IMR-90 (cell line): ENCODE results near the gene MMEL1.

ENCODE experiments used
- CEBPB ChIP-seq: IDR thresholded peaks from 2 replicates; pipeline ENCODE4 v1.6.1; 2012; ENCODE audit warnings: low read depth, low read length, improper control_type of control experiment
- FOS ChIP-seq: fragments of 150-350 bp; IDR thresholded peaks from 2 replicates; pipeline ENCODE4 v1.6.1; 2016; ENCODE audit warnings: low read depth, low read length
- MAFK ChIP-seq: IDR thresholded peaks from 2 replicates; pipeline ENCODE4 v1.6.1; 2012; ENCODE audit warnings: low read depth, low read length, improper control_type of control experiment
- MXI1 ChIP-seq: IDR thresholded peaks from 2 replicates; pipeline ENCODE4 v1.6.1; 2012; ENCODE audit warnings: low read depth, mild to moderate bottlenecking, low read length, moderate library complexity, borderline replicate concordance
- NFE2L2 ChIP-seq: fragments of 150-350 bp; IDR thresholded peaks from 2 replicates; pipeline ENCODE4 v1.6.1; 2016; ENCODE audit warnings: low read depth, mild to moderate bottlenecking, low read length
- POLR2A ChIP-seq: IDR thresholded peaks from 2 replicates; pipeline ENCODE4 v1.6.1; 2012; ENCODE audit warnings: mild to moderate bottlenecking, low read depth, low read length
- RCOR1 ChIP-seq: IDR thresholded peaks from 2 replicates; pipeline ENCODE4 v1.6.1; 2012; ENCODE audit warnings: mild to moderate bottlenecking, low read length, improper control_type of control experiment; ENCODE audit not compliant: insufficient replicate concordance
- RFX5 ChIP-seq: IDR thresholded peaks from 2 replicates; pipeline ENCODE4 v1.8.0; 2012; ENCODE audit warnings: low read depth, mild to moderate bottlenecking, low read length, moderate library complexity
- TF ChIP-seq, protein P1 (sequence below): conservative IDR thresholded peaks from 2 replicates; pipeline ENCODE4 v1.5.1; 2012; ENCODE audit warnings: mild to moderate bottlenecking, low read depth, low read length, improper control_type of control experiment
- TF ChIP-seq, protein P2 (sequence below): fragments of 150-350 bp; IDR thresholded peaks from 2 replicates; pipeline ENCODE4 v1.6.1; 2016; ENCODE audit warnings: low read depth, mild to moderate bottlenecking, low read length, moderate library complexity, borderline replicate concordance
- TF ChIP-seq, protein P3 (sequence below): fragments of 150-350 bp; IDR thresholded peaks from 2 replicates; pipeline ENCODE4 v1.6.1; 2017; ENCODE audit warnings: mild to moderate bottlenecking, antibody characterized with exemption, low read length, low read depth

GRCh38 chr1:2575801-2576663 is 56.8 kb downstream of the MMEL1 start:
- TF ChIP-seq, protein P1, sequence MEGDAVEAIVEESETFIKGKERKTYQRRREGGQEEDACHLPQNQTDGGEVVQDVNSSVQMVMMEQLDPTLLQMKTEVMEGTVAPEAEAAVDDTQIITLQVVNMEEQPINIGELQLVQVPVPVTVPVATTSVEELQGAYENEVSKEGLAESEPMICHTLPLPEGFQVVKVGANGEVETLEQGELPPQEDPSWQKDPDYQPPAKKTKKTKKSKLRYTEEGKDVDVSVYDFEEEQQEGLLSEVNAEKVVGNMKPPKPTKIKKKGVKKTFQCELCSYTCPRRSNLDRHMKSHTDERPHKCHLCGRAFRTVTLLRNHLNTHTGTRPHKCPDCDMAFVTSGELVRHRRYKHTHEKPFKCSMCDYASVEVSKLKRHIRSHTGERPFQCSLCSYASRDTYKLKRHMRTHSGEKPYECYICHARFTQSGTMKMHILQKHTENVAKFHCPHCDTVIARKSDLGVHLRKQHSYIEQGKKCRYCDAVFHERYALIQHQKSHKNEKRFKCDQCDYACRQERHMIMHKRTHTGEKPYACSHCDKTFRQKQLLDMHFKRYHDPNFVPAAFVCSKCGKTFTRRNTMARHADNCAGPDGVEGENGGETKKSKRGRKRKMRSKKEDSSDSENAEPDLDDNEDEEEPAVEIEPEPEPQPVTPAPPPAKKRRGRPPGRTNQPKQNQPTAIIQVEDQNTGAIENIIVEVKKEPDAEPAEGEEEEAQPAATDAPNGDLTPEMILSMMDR, result no peak
- TF ChIP-seq RFX5 (no peak), RCOR1 (no peak), FOS (no peak), POLR2A (no peak), NFE2L2 (no peak), MAFK (no peak), MXI1 (no peak), CEBPB (no peak)
- TF ChIP-seq, protein P2, sequence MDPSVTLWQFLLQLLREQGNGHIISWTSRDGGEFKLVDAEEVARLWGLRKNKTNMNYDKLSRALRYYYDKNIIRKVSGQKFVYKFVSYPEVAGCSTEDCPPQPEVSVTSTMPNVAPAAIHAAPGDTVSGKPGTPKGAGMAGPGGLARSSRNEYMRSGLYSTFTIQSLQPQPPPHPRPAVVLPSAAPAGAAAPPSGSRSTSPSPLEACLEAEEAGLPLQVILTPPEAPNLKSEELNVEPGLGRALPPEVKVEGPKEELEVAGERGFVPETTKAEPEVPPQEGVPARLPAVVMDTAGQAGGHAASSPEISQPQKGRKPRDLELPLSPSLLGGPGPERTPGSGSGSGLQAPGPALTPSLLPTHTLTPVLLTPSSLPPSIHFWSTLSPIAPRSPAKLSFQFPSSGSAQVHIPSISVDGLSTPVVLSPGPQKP, result no peak
- TF ChIP-seq, protein P3, sequence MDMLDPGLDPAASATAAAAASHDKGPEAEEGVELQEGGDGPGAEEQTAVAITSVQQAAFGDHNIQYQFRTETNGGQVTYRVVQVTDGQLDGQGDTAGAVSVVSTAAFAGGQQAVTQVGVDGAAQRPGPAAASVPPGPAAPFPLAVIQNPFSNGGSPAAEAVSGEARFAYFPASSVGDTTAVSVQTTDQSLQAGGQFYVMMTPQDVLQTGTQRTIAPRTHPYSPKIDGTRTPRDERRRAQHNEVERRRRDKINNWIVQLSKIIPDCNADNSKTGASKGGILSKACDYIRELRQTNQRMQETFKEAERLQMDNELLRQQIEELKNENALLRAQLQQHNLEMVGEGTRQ, result no peak
